NCI-H345 treated with DMSO at 0.1 percent for 48 hours (cell line): ENCODE measurements around the gene CTNNA1.
A peak's percentile ranks its signal among the peaks of the same experiment; 100 is the strongest.
"Not testable (repeated sequence)": the region's sequence is repeated elsewhere in the genome, so short reads cannot be mapped to it uniquely, and the experiment has no call there.

ENCODE experiments used
- DNase-seq: peaks from one replicate; lab custom pipeline; 2025; ENCODE audit not compliant: unreplicated experiment; lab: John Stamatoyannopoulos, UW

The CTNNA1 gene

DNA sequence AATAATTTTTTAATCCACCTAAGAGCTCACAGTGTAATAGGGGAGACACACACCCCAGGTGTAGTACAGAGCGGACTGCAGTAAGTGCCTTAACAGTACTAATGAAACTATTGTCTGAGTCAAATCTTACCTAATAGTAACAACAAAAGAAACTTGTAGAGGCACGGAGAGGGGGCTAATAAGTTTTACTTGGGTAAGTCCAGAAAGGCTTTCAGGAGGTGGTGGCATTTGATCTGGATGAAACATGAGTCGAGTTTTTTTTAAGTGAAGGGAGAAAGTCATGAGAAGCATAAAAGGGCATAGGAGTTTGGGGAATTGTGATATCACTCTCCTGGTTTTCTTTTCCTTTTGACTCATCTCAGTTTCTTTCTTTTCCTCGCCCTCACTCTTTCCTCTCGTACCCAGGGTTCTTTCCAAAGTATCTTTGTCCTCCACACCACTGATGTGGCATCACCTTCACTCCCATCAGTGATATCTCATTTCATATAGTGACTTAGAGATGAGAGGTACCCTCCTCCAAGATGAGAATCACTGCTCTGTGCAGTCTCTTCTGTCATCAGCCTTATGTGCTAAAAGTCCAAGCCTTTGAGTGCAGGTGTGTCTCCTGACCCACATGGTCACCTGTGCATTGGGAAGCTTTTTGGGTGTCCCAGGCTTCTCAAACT lies 2.0 kb downstream of the CTNNA1 start:
- no peak for DNase-seq

DNA sequence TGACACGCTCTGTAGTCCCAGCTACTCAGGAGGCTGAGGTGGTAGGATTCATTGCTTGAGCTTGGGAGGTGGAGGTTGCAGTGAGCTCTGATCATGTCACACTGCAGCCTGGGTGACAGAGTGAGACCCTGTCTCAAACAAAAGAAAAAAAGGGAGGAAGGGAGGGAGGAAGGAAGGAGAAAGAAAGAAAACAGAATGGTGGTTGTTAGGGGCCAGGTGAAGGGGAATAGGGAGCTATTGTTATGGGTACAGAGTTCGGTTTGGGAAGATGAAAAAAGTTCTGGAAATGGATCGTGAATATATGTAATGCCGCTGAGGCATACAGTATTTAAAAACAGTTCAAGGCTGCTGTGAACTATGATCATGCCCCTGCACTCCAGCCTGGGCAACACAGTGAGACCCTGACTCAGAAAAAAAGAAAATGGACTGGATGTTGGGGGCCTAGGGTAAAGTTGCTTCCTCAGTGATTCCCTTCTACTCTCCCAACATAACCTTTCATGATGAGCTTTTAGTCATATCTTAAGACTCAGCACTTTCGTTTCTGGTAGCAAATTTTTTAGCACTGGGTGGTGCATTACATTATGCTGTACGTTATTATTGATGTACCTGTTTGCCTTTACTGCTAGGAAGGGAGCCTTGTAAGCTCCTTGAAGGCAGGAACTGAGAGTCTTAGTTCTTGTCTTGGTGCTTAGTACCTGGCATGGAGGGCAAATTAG lies 4.0 kb downstream of the CTNNA1 start:
- no peak for DNase-seq

DNA sequence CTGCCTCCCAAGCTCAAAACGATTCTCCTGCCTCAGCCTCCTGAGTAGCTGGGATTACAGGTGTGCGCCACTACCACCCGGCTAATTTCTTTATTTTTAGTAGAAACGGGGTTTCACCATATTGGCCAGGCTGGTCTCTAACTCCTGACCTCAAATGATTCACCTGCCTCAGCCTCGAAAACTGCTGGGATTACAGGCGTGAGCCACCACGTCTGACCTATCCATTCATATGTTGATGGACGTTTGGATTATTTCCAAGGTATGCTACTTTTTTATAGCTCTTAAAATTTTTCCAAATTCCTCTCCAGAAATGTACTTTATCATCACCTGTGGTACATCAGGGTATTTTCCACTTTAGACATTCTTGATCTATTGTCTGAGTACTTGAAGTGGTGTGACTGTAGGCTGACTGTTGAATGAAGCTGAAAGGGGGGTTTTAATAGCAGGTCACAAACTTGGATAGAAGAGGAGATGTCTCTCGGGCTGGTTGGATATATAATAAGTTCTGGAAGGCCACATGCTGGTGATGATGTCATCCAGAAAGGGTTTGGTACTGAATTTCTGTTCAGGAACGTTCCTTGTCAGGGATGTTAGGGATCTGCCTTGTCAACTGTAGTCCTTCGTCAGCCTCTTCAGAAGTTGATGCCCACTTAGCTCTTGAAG lies 7.4 kb downstream of the CTNNA1 start:
- no peak for DNase-seq

DNA sequence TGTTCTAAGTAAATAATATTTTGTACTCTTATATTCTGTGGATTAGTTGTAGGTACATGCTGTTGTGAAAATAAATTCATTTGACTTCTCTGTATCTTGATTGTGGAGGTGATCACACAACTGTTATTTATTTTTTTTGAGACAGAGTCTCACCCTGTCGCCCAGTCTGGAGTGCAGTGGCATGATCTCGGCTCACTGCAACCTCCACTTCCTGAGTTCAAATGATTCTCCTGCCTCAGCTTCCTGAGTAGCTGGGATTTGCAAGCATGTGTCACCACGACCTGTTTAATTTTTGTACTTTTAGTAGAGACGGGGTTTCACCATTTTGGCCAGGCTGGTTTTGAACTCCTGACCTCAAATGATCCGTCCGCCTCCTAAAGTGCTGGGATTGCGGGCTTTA lies 7.9 kb downstream of the CTNNA1 start:
- DNase-seq = not testable (repeated sequence)

DNA sequence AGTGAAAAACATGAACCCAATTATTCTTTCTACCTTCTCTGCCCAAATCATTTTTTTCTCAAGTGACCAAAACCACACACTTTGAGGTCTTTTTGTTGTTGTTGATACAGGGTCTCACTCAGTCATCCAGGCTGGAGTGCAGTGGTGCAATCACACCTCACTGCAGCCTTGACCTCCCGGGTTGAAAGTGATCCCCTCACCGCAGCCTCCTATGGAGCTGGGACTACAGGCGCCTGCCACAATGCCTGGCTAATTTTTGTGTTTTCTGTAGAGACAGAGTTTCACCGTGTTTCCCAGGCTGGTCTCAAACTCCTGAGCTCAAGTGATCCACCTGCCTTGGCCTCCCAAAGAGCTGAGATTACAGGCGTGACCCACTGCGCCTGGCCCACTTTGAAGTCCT lies 8.4 kb downstream of the CTNNA1 start:
- not testable (repeated sequence) for DNase-seq

DNA sequence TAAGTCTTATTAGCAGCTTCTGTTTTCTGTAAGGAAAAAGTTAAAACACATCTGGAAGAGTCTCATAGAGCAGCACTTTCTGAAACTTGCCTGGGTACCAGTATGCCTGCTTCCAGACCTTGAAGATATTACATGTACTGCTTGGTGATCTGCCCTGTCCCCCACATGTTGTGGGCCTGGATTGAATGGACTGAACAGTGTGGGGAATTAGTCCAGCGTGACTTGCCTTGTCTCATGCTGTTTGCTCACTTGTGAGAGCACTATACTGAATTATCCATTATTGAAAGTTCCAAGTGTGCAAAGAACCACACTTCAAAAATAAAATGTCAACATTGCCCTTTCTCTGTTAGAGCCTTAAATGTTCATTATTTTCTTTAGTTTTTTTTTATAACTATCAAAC lies 8.9 kb downstream of the CTNNA1 start:
- no peak for DNase-seq

DNA sequence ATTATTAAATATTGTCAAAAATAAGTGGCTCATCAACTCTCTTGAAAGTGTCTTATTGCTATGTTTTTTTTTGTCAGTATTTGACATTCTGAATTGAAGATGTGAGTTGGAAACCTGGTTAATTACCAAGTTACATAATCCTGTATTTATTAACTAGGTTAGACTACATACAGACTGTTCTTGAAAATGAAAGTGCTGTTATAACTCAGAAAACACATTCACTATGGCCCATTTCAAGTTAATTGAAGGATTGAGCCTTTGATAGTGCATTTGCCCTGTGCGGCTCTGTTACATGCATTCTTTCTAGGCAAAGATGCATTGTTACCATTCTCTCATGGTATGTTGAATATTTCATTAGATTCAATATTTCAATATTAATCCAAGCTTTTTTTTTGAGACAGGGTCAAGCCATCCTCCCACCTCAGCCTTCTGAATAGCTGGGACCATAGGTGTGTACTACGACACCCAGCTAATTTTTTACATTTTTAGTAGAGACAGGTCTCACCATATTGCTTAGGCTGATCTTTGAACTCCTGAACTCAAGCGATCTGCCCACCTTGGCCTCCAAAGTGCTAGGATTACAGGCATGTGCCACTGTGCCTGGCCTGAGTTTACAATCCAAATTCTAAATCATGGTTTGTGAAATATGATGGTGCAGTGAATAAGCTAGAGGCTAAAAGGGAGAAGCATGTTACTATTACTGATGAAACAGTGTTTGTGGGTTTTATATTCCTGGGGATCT lies 10.0 kb downstream of the CTNNA1 start:
- no peak for DNase-seq

DNA sequence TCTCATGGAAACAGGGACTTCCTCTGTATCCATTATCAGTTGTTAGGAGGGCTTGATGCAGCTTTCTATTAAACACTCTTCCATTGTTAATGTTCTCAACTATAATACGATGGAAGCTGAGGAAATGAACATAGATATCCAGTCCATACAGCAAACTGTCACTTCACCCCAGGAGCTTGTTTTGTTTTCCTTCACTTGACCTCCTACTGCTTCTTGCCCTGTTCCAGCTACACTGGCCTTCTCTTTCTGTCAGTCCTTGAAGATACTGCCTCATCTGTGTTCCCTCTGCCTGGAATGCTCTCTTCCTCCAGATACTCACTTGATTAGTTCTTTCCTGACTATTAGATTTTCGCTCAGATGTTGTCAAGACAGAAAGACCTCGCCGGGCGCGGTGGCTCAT lies 17.1 kb downstream of the CTNNA1 start:
- DNase-seq = no peak

DNA sequence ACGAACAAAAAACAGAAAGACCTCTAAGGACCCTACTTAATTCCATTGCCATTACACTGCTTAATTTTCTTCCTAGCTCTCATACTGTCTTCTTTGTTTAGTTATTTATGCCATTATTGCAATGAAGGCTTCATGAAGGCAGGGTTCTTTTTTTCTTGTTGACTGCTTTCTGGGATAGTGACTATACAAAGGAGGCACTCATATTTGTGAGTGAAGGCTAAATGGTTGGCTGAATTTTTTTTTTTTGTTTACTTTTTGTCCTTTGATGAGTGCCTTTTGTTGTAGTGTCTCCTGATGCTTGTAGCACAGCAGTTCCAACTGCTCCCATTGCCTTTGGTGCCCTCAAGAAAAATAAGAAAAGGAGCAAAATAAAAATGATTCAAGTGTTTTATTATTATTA lies 17.8 kb downstream of the CTNNA1 start:
- DNase-seq = peak; percentile 36

DNA sequence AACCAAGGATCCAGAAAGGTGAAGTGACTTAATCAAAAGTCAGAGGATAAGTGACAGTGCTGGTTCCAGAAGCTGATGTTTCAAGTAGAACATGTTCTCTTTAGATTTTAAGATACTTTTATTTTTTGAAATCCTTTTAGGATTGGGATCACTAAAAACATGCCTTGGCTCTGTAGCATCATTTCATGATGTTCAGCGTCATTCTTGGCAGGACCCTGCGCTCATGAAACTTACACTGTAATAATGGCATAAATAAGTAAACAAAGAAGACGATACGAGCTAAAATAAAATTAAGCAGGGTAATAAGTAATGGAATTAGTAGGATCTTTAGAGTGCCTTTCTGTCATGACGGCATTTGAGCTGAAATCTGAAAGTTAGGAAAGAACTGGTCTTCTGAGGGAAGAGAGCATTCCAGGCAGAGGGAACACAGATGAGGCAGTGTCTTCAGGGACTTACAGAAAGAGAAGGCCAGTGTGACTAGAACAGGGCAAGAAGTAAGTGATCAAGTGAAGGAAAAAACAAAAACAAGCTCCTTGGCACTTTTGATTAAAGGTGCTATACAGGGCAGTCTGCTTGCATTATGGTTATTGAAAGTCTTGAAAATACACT lies 19.9 kb downstream of the CTNNA1 start:
- DNase-seq = no peak

DNA sequence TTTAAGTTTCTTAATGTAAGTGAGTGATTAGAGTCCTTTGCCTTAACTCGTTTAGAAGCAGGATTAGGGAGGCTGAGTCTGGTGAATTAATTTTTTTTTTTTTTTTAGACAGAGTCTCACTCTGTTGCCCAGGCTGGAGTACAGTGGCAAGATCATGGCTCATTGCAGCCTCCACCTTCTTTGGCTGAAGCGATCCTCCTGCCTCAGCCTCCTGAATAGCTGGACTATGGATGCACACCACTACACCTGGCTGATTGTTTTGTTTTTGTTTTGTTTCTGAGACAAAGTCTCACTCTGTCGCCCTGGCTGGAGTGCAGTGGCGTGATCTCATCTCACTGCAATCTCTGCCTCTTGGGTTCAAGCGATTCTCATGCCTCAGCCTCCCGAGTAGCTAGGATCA lies 20.4 kb downstream of the CTNNA1 start:
- DNase-seq = not testable (repeated sequence)

DNA sequence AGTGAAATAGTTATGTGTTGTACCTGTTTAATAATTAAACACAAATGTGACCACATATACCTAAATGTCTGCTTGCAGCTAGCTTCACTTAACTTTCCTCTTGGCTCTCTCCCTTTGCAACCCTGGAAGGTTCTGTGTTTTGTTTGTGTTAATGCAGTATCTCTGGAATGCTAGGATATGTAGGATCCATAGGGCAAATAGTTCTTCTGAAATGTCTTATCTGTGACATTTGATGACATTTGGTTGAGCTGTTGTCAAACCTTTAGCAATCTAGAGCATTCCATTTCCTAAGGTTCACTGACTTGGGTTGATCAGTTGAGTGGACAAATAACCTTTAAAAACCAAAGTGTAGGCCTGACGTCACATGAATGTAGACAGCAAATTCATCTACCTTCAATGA lies 21.8 kb downstream of the CTNNA1 start:
- no peak for DNase-seq

DNA sequence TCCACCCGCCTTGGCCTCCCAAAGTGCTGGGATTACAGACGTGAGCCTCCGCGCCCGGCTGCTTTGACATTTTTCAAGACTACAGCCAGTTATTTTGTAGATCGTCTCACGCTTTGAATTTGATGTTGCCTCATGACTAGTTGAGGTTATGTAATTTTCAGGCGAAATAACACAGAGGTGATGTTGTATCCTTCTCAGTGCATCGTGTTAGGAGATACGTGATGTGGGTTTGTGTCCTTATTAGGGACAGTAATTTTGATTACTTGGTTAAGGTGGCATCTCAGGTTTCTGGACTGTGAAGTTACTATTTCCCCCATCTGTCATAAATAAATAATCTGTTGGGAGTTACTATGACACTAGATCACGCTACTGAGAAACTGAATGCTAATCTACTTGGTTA lies 25.0 kb downstream of the CTNNA1 start:
- no peak for DNase-seq

DNA sequence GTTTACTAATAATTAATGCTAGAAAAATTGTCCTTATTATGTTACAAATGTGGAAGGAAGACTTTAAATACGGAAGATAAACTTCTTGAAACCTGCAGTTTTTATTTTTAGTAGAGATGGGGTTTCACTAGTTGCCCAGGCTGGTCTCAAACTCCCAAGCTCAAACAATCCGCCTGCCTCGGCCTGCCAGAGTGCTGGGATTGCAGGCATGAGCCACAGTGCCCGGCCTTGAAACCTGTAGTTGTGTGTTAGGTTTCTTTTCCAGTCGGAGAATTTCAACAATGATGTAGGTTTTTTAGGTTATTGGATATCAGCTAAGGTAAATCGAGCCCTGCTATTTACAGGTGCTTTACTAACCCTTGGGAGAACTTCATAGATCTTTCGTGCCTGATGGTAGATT lies 30.8 kb downstream of the CTNNA1 start:
- DNase-seq = no peak

DNA sequence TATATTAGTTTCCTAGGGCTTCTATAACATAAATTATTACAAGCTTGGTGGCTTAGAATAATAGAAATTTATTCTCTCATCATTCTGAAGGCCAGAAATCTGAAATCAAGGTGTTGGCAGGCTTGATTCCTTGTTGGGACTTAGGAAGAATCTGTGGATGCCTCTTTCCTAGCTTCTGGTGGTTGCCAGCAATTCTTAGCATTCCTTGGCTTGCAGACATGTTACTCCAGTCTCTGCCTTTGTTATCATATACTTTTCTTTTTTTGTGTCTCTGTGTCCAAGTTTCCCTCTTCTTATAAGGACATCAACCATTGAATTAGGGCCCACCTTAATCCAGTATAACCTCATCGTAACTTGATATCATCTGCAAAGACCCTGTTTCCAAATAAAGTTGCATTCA lies 31.4 kb downstream of the CTNNA1 start:
- DNase-seq = no peak

DNA sequence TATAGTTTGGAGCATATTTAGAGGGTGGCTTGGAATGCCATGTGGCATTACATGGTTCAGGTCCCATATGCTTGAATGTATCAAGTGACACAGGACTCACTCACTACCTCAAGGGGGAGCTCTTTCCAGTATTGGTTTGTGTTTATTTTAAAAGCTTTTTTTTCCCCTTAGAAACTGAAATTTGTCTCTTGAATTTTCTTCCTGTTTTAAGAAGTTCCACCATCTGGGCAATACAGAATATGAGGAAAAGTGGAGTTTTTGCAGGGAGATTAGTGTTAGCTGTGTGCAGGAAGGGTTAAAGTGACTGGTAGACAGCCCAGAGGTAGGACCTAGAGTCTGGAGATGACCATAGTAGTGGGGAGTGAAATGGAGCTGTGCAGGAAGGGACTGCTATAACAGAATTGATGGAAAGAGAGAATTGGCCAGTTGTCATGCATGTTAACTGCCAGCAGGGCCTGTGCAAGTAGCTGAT lies 36.6 kb downstream of the CTNNA1 start:
- no peak for DNase-seq

DNA sequence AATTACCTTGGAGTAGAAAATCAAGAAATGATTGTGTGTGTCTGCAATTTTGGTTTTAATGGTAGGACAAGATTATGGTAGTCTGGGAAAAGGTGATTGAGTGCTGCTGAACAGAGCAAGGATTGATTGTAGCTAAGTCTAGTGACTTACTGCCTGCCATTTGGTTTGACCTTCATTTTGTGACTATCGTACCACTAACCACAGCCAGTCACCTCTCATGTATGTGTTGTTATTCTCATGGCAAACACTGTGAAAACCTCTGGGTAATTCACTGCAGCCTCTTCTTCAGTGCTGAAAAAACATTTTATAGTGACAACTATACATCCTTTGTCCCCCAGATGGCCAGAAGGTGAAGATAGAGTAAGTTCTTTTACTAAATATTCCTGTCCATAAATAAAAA lies 37.5 kb downstream of the CTNNA1 start:
- DNase-seq = no peak

DNA sequence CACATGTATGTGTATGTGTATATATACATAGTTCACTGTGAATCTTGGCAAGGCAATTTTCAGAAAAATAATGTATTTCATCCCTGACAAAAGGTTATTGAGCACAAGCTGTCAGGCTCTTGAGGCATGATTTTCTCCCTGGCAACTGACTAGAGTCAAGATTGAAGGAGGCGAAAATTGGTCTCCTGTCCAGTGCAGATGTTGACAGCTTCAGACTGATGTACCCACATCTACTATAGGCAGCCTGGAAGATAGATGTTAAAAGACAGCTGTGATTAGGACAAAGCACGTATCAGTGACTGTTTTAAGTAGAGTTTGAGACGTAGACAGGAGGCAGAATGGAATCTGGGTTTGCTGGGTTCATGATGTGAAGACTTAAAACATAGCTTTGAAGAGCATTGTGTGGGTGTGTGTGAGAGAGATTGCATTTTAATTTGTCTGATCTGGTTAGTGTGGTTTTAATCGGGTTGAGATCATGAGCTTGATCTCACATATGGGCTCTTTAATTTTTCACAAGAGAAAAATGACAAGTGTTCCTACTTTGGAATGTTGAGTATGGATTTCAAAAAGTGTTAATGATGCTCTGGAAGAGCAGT lies 39.1 kb downstream of the CTNNA1 start:
- DNase-seq = no peak

DNA sequence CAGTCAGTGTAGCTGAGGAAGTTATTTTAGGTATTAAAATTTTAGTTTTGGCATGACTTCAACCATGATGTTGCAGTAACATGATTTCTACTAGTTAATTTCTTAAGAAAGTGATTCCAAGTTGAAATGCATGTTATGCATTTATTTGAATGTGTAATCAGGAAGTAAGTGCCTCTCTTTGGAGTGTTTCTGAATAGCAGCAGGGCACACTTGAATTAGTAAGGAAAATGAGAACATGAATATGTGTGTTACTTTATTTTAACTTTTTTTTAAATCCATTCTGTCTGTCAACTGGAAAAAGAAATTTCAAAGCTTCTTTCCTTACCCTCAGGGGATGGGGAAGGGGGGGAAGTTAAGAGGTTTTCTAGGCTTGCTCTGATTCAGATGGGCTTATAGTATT lies 40.4 kb downstream of the CTNNA1 start:
- no peak for DNase-seq

DNA sequence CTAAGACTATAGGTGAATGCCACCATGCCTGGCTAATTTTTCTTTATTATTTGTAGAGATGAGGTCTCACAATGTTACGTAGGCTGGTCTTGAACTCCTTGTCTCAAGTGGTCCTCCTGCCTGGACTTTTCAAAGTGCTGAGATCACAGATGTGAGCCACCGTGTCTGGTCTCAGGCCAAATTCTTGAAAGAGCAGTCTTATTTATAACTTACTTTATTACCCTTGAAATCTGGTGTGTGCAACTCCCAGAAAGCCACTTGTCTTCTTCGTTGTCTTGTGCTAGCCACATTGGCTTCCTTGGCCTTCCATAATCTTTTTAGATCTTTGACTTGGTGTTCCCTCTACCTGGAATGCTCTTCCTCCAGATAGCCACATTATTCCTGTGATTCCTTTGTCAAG lies 50.1 kb downstream of the CTNNA1 start:
- DNase-seq = no peak

DNA sequence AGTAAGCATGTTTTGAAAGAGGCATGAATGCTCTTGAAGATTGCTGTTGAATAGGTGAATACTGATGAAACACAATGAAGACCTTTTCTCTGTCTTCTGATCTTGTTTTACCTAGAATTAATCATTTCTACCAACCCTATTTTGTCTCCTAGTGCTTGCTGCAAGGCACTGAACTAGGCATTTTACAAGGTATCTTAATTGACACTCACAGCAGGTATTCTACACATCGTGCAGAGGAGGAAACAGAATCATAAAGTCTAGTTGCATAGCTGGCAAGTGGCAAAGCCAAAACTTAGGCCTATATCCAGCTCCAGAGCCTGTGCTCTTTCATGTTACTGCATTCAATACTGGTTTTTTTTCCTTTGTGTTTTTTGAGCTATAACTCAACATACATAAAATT lies 50.7 kb downstream of the CTNNA1 start:
- no peak for DNase-seq
